Endothelial cell of umbilical vein (primary cell): ENCODE results near the gene MACROH2A1. TPM values are rescaled to one million over a fixed set of nuclear protein-coding genes. Genes with fewer than 3 reads are reported as not detected.

Experiments used
- BruUV-seq: library from RNA; stranded (reverse); fragments of 400-500 nt; replicated peaks from 2 replicates; lab custom pipeline; 2021; lab: Mats Ljungman, UMichigan
- CTCF ChIA-PET: fragments of 300-600, 350-600 bp; sonication (Branson Sonifier 250); formaldehyde crosslinking; loops from one replicate; lab custom pipeline; 2021; ENCODE audit warnings: antibody characterized with exemption, inconsistent platforms; lab: Charles Lee
- POLR2A ChIA-PET: fragments of 300-600, 350-600 bp; sonication (Branson Sonifier 250); formaldehyde crosslinking; loops from one replicate; lab custom pipeline; 2021; ENCODE audit warnings: antibody characterized with exemption, inconsistent platforms; lab: Charles Lee
- DNase-seq: peaks from one replicate; pipeline ENCODE4 v3.0.0-alpha.2; 2011; ENCODE audit warnings: low read depth, low spot score
- FAIRE-seq: peaks from 2 replicates; lab custom pipeline; 2011; peaks lifted over from hg19 to GRCh38; lab: Jason Lieb, UNC
- H2AFZ ChIP-seq: 2 replicates; pipeline ENCODE4 v1.6.0; 2012; ENCODE audit warnings: low read depth, low read length, control low read depth, inconsistent platforms
- H3K27ac ChIP-seq: 2 replicates; pipeline ENCODE4 v1.5.1; 2011; ENCODE audit warnings: low read depth, mild to moderate bottlenecking, control low read depth, low read length, moderate library complexity; ENCODE audit not compliant: insufficient read depth
- H3K27me3 ChIP-seq, 2 experiments: 2 replicates each; pipeline versions ENCODE4 v1.6.0 to v1.6.1; 2011; ENCODE audit warnings: low read length in 2 of 2, mixed read lengths in 1 of 2; ENCODE audit not compliant: control insufficient read depth in 2 of 2, insufficient read depth in 2 of 2
- H3K36me3 ChIP-seq, 2 experiments: 2 replicates in 1 of 2; 3 replicates in 1 of 2; pipeline ENCODE4 v1.5.1; 2011; ENCODE audit warnings: low read length in 2 of 2, mild to moderate bottlenecking in 1 of 2, moderate library complexity in 1 of 2; ENCODE audit not compliant: control insufficient read depth in 2 of 2, insufficient read depth in 2 of 2; ENCODE audit errors: extremely low read depth in 1 of 2
- H3K4me1 ChIP-seq: 3 replicates; pipeline ENCODE4 v1.5.1; 2011; ENCODE audit warnings: mild to moderate bottlenecking, low read length; ENCODE audit not compliant: control insufficient read depth, insufficient read depth; ENCODE audit errors: extremely low read depth
- H3K4me2 ChIP-seq: 2 replicates; pipeline ENCODE4 v1.6.1; 2011; ENCODE audit warnings: low read length, control low read depth, mixed read lengths; ENCODE audit not compliant: insufficient read depth
- H3K4me3 ChIP-seq, 3 experiments: fragments of 200-600 bp in 1 of 3; sonication (generic), shearing (Covaris generic) in 1 of 3; replicated peaks in 1 of 3; 2 replicates each; pipeline ENCODE4 v1.5.1; 2011 to 2016; ENCODE audit warnings: control low read depth in 3 of 3, low read length in 3 of 3, mild to moderate bottlenecking in 2 of 3, inconsistent platforms in 1 of 3, low read depth in 1 of 3, moderate library complexity in 1 of 3; ENCODE audit not compliant: insufficient read depth in 1 of 3
- H3K79me2 ChIP-seq: 2 replicates; pipeline ENCODE4 v1.6.0; 2012; ENCODE audit warnings: low read length, inconsistent platforms; ENCODE audit not compliant: control insufficient read depth, insufficient read depth
- H3K9ac ChIP-seq: replicated peaks from 2 replicates; pipeline ENCODE3; 2011; ENCODE audit warnings: low read length, control low read depth; ENCODE audit not compliant: insufficient read depth; ENCODE audit errors: extremely low read depth
- H3K9me1 ChIP-seq: replicated peaks from 3 replicates; pipeline ENCODE4 v1.6.0; 2011; ENCODE audit warnings: mild to moderate bottlenecking, low read length; ENCODE audit not compliant: control insufficient read depth, insufficient read depth; ENCODE audit errors: extremely low read depth
- H3K9me3 ChIP-seq: replicated peaks from 2 replicates; pipeline ENCODE4 v1.5.1; 2012; ENCODE audit warnings: low read length, inconsistent platforms; ENCODE audit not compliant: control insufficient read depth, insufficient read depth
- H4K20me1 ChIP-seq: replicated peaks from 2 replicates; pipeline ENCODE3; 2011; ENCODE audit warnings: mild to moderate bottlenecking, low read length; ENCODE audit not compliant: control insufficient read depth, insufficient read depth; ENCODE audit errors: extremely low read depth
- EZH2 ChIP-seq: IDR thresholded peaks from 2 replicates; pipeline ENCODE4 v1.6.1; 2012; ENCODE audit warnings: borderline replicate concordance, low read depth, mild to moderate bottlenecking, moderate library complexity, low read length, inconsistent platforms; ENCODE audit not compliant: severe bottlenecking
- FOS ChIP-seq: IDR thresholded peaks from 2 replicates; pipeline ENCODE4 v1.6.1; 2011; ENCODE audit warnings: mild to moderate bottlenecking, low read length, moderate library complexity, borderline replicate concordance; ENCODE audit not compliant: insufficient read depth
- GATA2 ChIP-seq: IDR thresholded peaks from 2 replicates; pipeline ENCODE4 v1.7.0; 2011; ENCODE audit warnings: low read depth, mild to moderate bottlenecking, moderate library complexity, mixed read lengths, low read length; ENCODE audit not compliant: insufficient read length, insufficient read depth
- JUN ChIP-seq: IDR thresholded peaks from 2 replicates; pipeline ENCODE4 v1.6.1; 2011; ENCODE audit warnings: borderline replicate concordance, low read depth; ENCODE audit not compliant: insufficient read length, insufficient read depth
- MYC ChIP-seq: IDR thresholded peaks from one replicate; pipeline ENCODE4 v1.6.1; 2011; ENCODE audit warnings: mild to moderate bottlenecking, low read depth, low read length
- POLR2A ChIP-seq: IDR thresholded peaks from 2 replicates; pipeline ENCODE4 v1.6.1; 2012; ENCODE audit warnings: low read depth, mild to moderate bottlenecking, control low read depth, low read length
- POLR2AphosphoS5 ChIP-seq: IDR thresholded peaks from 2 replicates; pipeline ENCODE4 v1.6.1; 2012; ENCODE audit warnings: low read depth, mild to moderate bottlenecking, control low read depth, low read length, moderate library complexity; ENCODE audit not compliant: insufficient read depth
- dilution Hi-C: fragments of 300-500 bp; cut with MboI; formaldehyde crosslinking; loops from one replicate; pipeline ENCODE4 v1.15.0; 2019; ENCODE audit warnings: low sequenced_read_pairs; ENCODE audit not compliant: extremely low pct_ligation_motif_present
- intact Hi-C: fragments of 100-400 bp; cut with micrococcal nuclease; formaldehyde crosslinking; loops from one replicate; pipeline ENCODE4 v1.10.0; 2022
- polyA plus RNA-seq, 4 experiments: library from polyadenylated mRNA; depleted of rRNA in 3 of 4; stranded (reverse) in 3 of 4; unstranded in 1 of 4; fragments of >200 nt; gene quantifications; 2 replicates each; pipeline versions ENCODE4 v1.2.1 to v1.2.3, GENCODE V29; 2011 to 2012; ENCODE audit warnings: missing spikeins in 1 of 4
- total RNA-seq: library from RNA; stranded (reverse); gene quantifications from 2 replicates; pipeline ENCODE4 v1.2.3, GENCODE V29; 2021
- TF ChIP-seq, protein P1 (sequence below): IDR thresholded peaks from 2 replicates; pipeline ENCODE4 v1.6.1; 2011; ENCODE audit not compliant: insufficient read depth, insufficient read length
- TF ChIP-seq, protein P2 (sequence below), 2 donors: IDR thresholded peaks; 1 replicate in 1 of 2; 2 replicates in 1 of 2; pipeline ENCODE4 v1.5.1; 2011; ENCODE audit warnings: low read length in 2 of 2, mild to moderate bottlenecking in 2 of 2, moderate library complexity in 2 of 2, control low read depth in 1 of 2, inconsistent platforms in 1 of 2, low read depth in 1 of 2; ENCODE audit not compliant: insufficient read depth in 1 of 2; ENCODE audit errors: extremely low read depth in 1 of 2

MACROH2A1 gene
- total and polyA plus RNA-seq, 2 donors (not counting 3 experiments of a cell fraction or from before 2014, with no cell fraction given), result 89.3 to 147 TPM

DNA sequence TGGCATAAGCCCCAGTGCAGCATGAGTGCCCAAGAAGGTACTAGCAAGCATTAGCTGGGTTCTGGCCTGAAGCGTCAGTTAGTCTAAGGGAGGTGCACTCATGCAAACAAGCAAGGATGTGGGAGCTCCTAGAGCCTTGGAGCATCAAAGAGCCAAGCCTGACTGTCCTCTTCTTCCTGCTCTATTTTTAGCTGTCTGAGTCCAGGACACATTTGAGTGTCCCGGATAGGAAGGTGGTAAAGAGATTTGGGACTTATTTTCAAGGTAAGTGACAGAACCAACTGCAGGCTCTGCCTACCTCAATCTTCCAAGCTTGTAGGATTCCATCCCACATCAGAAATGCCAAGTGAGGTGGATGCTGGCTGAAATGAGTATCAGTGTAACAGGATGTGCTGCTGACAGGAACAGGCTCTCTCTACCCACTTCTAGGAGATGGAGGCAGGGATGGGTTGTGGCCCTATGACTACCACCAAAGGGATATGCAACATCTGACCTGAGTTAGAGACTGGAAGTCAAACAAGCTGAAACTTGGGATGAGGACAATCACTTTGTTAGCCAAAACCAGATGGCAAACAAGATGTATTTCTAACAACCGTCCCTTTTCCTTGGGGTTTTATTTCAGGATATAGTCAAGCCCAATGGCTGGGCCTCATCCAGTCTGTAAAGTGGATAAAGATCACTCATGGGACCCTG, 15.1 kb downstream of the MACROH2A1 start:
- dilution Hi-C loops (no loop called here), intact Hi-C loops (no loop called here)
- ChIA-PET CTCF (no interaction called here), POLR2A (no interaction called here)
- Histone ChIP-seq H3K36me3 (peaks cover 22 to 26% of the 10 kb centered on the region in 2 experiments), H3K4me1 (peaks cover 21% of the 10 kb centered on the region), H3K27ac (no peak overlapping the region), H2AFZ (no peak overlapping the region), H3K79me2 (peaks cover 32% of the 10 kb centered on the region), H3K27me3 (no peaks in the 10 kb centered on the region), H3K9ac (no peak overlapping the region), H4K20me1 (peaks cover 14% of the 10 kb centered on the region), H3K4me3 (no peak overlapping the region), H3K9me1 (no peaks in the 10 kb centered on the region), H3K4me2 (no peak overlapping the region), H3K9me3 (no peaks in the 10 kb centered on the region)
- no TSS peak for BruUV-seq
- FAIRE-seq, result no peak
- no peak for TF ChIP-seq EZH2
- no peak for TF ChIP-seq FOS
- TF ChIP-seq, protein P1, sequence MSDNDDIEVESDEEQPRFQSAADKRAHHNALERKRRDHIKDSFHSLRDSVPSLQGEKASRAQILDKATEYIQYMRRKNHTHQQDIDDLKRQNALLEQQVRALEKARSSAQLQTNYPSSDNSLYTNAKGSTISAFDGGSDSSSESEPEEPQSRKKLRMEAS, result no peak
- TF ChIP-seq, protein P2, sequence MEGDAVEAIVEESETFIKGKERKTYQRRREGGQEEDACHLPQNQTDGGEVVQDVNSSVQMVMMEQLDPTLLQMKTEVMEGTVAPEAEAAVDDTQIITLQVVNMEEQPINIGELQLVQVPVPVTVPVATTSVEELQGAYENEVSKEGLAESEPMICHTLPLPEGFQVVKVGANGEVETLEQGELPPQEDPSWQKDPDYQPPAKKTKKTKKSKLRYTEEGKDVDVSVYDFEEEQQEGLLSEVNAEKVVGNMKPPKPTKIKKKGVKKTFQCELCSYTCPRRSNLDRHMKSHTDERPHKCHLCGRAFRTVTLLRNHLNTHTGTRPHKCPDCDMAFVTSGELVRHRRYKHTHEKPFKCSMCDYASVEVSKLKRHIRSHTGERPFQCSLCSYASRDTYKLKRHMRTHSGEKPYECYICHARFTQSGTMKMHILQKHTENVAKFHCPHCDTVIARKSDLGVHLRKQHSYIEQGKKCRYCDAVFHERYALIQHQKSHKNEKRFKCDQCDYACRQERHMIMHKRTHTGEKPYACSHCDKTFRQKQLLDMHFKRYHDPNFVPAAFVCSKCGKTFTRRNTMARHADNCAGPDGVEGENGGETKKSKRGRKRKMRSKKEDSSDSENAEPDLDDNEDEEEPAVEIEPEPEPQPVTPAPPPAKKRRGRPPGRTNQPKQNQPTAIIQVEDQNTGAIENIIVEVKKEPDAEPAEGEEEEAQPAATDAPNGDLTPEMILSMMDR (IDR thresholded peaks at IDR 0.05; ENCODE audit: extremely low read depth in 1 of 2, insufficient read depth in 1 of 2, low read depth in 1 of 2, low read length in 2 of 2), result no peak
- no peak for TF ChIP-seq POLR2AphosphoS5
- TF ChIP-seq JUN, result no peak
- TF ChIP-seq GATA2, result no peak
- TF ChIP-seq MYC, result no peak
- TF ChIP-seq POLR2A, result no peak
- DNase-seq, result no peak
